ENCODE measurements around the gene CDH13. TPM values are rescaled to one million over a fixed set of nuclear protein-coding genes. Genes with fewer than 3 reads are reported as not detected.

The CDH13 gene
- total and polyA plus RNA-seq, 2 donors (not counting 3 experiments of a cell fraction or from before 2014, with no cell fraction given): 96.6 to 124 TPM

GRCh38 chr16:83720981-83721380 lies 1094.2 kb downstream of the CDH13 start:
- Histone ChIP-seq H3K4me1 (ENCODE audit: control insufficient read depth, extremely low read depth, insufficient read depth, low read length) (peaks cover 8% of the 10 kb centered on the region), H4K20me1 (replicated peaks; ENCODE audit: control insufficient read depth, extremely low read depth, insufficient read depth, low read length) (no peaks in the 10 kb centered on the region), H3K36me3 (ENCODE audit: control insufficient read depth in 2 of 2, extremely low read depth in 1 of 2, insufficient read depth in 2 of 2, low read length in 2 of 2) (no peaks in the 10 kb centered on the region), H3K9ac (replicated peaks; ENCODE audit: extremely low read depth, insufficient read depth, low read length) (no peak overlapping the region), H3K9me1 (replicated peaks; ENCODE audit: control insufficient read depth, extremely low read depth, insufficient read depth, low read length) (no peaks in the 10 kb centered on the region), H3K79me2 (ENCODE audit: control insufficient read depth, insufficient read depth, low read length) (no peaks in the 10 kb centered on the region), H3K4me2 (ENCODE audit: insufficient read depth, low read length) (no peak overlapping the region), H3K27ac (ENCODE audit: insufficient read depth, low read depth, low read length) (no peak overlapping the region), H2AFZ (ENCODE audit: low read depth, low read length) (no peak overlapping the region), H3K4me3 (replicated peaks in 1 of 3; ENCODE audit: insufficient read depth in 1 of 3, low read depth in 1 of 3, low read length in 3 of 3) (no peak overlapping the region), H3K27me3 (ENCODE audit: control insufficient read depth in 2 of 2, insufficient read depth in 2 of 2, low read length in 2 of 2) (no peaks in the 10 kb centered on the region), H3K9me3 (replicated peaks; ENCODE audit: control insufficient read depth, insufficient read depth, low read length) (no peaks in the 10 kb centered on the region)
- CTCF ChIA-PET: no interaction called here
- dilution Hi-C loops (cut with MboI; ENCODE audit: extremely low pct_ligation_motif_present, low sequenced_read_pairs): no loop called here
- FAIRE-seq: no peak
- POLR2A ChIA-PET: no interaction called here
- no TSS peak for BruUV-seq (replicated peaks)
- intact Hi-C loops (cut with micrococcal nuclease): no loop called here
- no peak for DNase-seq (ENCODE audit: low read depth, low spot score)
- TF ChIP-seq CTCF (IDR thresholded peaks at IDR 0.05; ENCODE audit: extremely low read depth in 1 of 2, insufficient read depth in 1 of 2, low read depth in 1 of 2, low read length in 2 of 2): no peak
- no peak for TF ChIP-seq MYC (IDR thresholded peaks at IDR 0.05; ENCODE audit: low read depth, low read length)
- no peak for TF ChIP-seq GATA2 (IDR thresholded peaks at IDR 0.05; ENCODE audit: insufficient read depth, insufficient read length, low read depth, low read length)
- TF ChIP-seq POLR2A (IDR thresholded peaks at IDR 0.05; ENCODE audit: low read depth, low read length): no peak
- TF ChIP-seq FOS (IDR thresholded peaks at IDR 0.05; ENCODE audit: borderline replicate concordance, insufficient read depth, low read length): no peak
- no peak for TF ChIP-seq POLR2AphosphoS5 (IDR thresholded peaks at IDR 0.05; ENCODE audit: insufficient read depth, low read depth, low read length)
- TF ChIP-seq EZH2 (IDR thresholded peaks at IDR 0.05; ENCODE audit: borderline replicate concordance, low read depth, low read length, severe bottlenecking): no peak
- TF ChIP-seq JUN (IDR thresholded peaks at IDR 0.05; ENCODE audit: borderline replicate concordance, insufficient read depth, insufficient read length, low read depth): no peak
- no peak for TF ChIP-seq MAX (IDR thresholded peaks at IDR 0.05; ENCODE audit: insufficient read depth, insufficient read length)

All from endothelial cell of umbilical vein (primary cell).